GM18951 (cell line): ENCODE results near the gene PBRM1.
"Not testable (repeated sequence)": the region's sequence is repeated elsewhere in the genome, so short reads cannot be mapped to it uniquely, and the experiment has no call there.

ENCODE experiments used
- POLR2A ChIP-seq: IDR thresholded peaks from 4 replicates; pipeline ENCODE4 v1.6.1; 2011; ENCODE audit warnings: mild to moderate bottlenecking; ENCODE audit not compliant: insufficient read length, insufficient read depth; ENCODE audit errors: extremely low read depth
- in situ Hi-C: fragments of 300-500 bp; cut with MboI; formaldehyde crosslinking; loops from one replicate; pipeline ENCODE4 v1.12.0; 2022; ENCODE audit warnings: low sequenced_read_pairs, mixed read lengths, inconsistent platforms; ENCODE audit not compliant: unreplicated experiment

The PBRM1 gene

DNA sequence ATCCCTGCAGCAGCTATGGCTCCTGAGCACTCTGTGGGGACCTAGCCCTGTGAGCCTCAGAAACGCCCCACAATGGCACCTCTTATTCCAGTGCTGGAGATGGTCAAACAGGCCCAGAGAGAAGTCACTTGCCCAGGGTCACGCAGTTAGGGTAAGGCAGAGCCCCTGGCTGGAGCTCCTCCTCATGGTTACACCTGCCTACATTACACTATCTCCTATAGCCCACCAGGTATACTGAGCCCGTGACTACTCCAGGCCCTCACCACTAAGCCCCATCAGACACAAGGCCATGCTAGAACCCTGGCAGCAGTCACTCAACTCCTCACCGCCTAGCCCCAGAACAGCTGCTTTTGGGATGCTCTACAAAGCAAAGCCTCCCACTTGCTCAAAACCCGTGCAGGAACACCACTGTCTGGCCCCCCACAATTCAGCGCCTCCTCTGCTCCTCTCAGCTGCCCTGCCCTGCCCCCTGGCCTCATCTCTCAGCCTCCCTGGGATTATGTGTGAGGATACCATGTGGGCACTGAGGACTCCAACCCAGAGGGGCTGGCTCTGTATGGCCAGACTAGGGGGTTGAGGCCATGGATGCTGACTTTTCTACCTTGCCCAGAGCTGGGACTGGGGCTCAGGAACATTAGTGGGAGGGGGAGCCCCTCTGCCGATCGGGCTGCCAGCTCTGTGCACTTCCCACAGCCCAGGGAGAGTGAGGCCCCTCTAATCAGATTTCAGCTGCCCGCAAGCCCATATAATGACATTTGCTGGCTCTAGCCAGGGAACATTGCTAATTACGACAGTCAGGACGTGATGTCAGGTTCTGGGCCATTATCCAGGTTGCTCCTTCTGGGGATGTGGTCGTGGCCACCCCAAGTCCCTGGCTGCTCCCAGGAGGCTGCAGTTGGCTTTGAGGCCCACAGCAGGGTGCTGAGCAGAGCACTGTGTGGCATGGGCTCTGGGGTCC lies 156.1 kb downstream of the PBRM1 start:
- TF ChIP-seq POLR2A: no peak
- in situ Hi-C loops: no loop called here

DNA sequence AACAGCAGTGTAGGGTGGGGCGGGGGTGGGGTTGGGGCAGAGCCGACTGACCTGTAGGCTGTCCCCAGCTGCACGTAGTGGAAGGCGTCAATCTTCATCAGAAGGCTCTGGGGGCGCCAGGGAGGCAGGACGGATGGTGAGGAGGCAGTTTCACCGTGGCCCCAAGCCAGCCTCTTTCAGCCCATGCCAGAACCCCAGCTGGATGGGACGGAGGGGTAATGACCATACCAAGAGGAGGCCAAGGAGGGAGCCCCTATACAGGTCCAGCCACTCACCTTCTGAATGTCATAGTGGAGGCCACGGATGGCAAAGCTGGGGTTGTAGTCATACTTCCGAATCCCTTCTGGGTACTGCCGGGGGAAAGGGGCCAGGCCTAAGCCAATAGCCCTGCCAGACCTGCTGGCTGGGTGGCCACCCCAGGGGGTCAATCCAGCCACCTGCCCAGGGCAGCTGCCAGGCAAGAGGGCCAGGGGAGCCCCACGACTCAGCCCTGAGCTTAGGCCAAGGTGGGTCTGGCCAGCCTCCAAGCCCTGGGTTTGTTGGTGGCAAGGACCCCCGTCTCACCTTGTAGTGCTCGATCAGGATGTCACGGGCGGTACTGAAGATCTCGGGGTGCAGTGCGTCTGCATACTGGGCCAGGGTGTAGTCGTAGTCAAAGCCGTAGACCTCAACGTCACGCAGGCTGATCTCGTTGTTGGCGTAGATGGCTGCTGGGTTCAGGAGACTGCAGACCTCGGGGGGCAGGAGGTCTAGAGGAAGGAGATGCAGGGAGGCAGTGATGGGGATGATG lies 156.9 kb downstream of the PBRM1 start:
- no peak for TF ChIP-seq POLR2A
- in situ Hi-C loops: no loop called here

DNA sequence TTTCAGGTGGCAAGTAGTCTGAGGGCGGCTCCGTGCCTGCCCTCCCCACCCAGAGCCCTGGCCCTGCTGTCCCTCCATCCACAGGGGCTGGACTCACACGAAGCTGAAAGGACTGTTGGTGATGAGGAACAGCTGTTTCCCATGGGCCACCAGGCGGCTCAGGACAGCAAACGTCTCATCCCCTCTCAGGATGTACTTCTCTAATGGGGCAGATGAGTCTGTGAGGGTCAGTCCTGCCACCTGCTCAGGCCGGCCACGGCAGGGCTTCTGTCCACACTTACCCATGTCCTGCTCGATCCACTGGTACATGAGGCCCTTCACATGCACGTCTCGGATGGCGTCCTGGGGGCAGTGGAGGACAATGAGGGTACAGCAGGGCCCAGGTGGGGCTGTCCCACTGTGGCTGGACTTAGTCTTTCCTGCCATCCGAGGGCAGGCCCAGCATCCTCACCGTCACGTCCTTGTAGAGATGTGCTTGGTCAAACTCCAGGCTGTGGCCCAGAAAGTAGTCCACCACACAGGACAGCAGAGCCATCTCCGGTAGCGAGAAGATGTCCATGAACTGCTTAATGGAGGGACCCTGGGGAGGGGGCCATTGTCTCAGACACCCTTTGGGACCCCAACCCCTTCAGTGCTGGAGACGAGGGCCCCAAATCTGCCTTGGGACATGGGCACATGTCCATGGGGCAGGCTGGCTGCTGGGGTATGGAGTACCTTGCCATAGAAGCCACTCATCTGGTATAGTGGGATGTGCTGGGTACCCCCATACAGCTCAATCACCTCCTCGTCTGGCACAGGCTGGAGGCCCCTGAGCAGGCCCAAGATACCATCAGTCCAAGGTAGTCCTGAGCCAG lies 157.8 kb downstream of the PBRM1 start:
- in situ Hi-C loops: no loop called here

DNA sequence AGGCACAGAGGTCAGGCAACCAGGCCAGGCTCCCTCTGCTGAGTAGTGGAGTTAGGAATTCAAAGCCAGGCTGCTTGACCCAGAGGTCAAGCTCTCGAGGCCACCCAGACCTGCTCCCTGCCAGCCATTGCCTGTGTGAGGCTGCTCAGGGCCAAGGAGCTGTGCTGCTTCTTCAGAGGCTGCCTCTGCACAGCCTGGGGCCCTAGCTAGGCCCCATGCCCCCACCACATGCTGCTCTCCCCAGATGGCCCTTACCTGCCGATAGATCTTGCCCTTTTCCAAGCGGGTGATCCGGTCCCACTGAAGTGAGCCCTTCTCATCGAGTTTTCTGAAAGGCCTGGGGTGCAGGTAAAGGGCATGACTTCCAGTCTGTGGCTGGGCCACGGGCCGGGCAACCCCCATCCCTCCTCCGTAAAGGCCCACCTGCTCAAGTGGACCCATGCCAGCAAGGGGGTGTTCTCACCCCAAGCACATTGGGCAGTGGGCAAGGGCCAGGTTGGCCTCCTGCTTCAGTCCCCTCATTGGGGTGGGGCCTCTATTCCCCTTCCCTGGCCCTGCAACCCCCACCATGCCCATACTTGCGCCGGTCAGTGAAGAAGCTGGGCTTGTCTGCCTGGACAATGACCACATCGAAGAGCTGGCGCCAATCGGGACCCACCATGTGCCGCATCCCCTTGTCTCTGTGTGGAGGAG lies 158.5 kb downstream of the PBRM1 start:
- no peak for TF ChIP-seq POLR2A
- in situ Hi-C loops: no loop called here

More for the DNA sequence above, 157.8 kb downstream of the PBRM1 start:
- no peak for TF ChIP-seq POLR2A

DNA sequence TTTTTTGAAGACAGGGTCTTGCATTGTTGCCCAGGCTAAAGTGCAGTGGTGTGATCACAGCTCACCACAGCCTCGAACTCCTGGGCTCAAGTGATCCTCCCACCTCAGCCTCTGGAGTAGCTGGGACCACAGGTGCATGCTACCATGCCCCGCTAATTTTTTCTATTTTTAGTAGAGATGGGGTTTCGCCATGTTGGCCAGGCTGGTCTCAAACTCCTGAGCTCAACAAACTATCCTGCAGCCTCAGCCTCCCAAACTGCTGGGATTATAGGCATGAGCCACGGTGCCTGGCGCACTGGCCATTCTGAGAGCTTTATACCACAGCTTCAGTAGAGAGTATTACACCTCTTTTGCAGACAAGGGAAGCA lies 159.1 kb downstream of the PBRM1 start:
- in situ Hi-C loops: not testable (repeated sequence)

DNA sequence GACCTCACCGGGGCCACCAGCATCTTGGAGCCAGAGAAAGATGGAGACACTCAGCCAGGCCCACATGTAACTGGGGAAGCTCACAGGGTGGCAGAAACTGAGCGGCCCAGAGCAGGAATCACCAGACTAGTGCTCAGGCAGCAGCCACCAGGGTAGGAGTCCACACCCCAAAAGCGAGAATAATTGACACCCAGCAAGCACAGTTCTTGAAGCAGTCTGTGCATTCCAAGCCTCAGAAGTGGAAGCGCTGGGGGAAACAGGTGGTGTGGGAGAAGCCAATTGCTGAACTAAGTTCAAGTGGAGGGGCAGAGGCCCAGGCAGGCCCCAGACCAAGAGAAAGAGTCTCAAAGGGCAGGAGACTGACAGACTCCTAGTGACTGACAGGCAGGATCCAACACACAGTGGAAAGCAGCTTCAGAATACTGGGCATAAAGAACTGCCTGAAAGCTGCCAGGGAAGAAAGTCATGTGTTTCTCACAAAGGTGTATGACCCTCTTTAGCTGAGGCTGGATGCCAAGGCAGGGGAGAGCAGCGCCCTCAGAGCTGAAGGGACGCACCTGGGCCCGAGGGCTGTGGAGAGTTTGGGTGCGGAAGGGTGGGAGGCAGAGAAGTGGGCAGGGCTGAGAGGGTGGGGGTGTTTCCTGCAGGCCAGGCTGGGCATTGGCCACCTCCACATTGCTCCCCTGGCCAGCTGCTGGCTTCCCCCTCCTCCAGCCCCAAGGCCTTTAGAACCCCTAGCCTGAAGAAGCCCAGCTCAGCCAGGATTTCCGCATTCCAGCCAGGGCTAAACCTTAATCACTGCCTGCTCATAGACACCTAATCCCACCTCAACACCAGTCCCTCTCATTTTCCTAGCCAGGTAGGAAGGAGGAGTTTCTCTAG lies 159.8 kb downstream of the PBRM1 start:
- in situ Hi-C loops: no loop called here
- TF ChIP-seq POLR2A: no peak

DNA sequence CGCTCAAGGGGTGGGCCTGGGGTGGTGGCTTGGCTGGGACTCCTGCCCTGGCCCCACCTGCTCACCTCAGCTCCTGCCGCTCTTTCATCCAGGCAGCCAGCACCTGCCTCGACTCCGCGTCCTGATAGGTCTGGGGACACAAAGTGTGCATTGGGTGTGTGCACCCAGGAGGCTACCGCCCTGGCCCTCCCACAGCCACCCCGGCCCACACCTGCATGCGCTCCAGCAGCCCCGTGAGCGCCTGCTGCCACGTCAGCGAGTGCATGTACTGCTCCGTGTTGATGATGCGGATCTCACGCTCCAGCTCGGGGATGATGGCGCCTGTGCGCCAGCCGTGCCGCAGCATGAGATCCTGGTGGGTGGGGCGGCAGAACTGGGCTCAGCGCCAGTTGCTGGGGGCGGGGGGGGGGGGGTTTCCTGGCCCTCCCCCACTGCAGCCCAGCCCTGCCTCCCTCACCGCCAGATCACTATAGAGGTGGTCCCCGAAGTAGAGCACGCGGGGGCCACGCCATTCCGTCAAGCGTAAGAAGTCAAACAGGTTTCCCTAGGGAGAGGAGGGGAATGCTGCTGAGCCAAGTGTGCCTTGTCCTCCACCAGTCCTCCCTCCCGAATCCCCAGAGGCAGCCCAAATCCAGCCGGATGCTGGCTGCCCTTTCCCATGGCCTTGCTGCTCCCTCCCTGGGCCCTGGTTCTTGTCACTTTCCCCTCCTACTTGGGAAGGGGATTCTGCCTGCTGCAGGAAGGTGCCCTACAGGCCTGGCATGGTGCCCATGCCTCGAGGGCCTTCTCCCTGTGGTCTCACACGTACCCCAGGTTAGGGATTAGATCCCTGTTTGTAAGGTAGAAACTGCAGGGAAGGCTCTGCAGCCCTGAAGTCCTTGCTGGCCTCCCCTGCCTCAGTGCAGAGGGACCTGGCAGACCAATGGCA lies 160.7 kb downstream of the PBRM1 start:
- in situ Hi-C loops: no loop called here
- no peak for TF ChIP-seq POLR2A

DNA sequence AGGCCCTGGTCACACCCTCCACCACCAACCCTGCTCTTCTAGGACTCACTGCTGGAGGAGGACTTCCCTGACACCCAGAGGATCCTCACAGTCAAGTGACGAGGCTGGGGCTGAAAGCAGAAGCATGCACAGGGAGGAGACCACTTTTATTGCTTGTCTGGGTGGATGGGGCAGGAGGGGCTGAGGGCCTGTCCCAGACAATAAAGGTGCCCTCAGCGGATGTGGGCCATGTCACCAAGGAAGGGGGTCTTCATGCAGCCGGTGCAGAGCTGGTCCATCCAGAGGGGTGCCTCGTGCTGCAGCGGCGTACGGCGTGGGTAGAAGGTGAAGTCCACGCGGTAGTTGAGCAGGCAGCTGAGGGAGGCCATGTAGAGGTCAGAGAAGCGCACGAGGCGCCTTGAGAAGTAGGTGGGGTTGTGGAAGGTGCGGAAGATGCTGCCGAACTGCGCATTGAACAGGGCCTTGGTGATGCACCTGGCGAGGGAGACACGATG lies 161.4 kb downstream of the PBRM1 start:
- in situ Hi-C loops: no loop called here
- TF ChIP-seq POLR2A: no peak

DNA sequence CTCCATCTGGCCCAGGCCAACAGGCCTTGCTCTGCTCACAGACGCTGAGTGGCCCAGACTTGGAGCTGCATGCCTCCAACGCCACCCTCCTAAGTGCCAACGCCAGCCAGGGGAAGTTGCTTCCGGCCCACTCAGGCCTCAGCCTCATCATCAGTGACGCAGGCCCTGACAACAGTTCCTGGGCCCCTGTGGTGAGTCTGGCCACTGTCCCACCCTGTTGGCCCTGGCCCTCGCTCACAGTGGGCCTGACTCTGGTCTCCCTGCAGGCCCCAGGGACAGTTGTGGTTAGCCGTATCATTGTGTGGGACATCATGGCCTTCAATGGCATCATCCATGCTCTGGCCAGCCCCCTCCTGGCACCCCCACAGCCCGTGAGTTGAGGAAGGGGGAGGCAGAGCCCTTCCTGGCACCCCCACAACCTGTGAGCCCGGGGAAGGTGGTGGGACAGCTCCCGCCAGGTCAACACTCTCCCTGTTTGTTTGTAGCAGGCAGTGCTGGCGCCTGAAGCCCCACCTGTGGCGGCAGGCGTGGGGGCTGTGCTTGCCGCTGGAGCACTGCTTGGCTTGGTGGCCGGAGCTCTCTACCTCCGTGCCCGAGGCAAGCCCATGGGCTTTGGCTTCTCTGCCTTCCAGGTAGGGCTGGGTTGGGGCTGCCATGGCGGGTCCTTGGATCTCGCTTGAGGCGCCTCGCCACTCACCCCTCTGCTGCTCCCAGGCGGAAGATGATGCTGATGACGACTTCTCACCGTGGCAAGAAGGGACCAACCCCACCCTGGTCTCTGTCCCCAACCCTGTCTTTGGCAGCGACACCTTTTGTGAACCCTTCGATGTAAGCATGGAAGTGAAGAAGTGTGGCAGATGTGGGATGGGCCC lies 162.1 kb downstream of the PBRM1 start:
- in situ Hi-C loops: no loop called here
- TF ChIP-seq POLR2A: no peak
